Bronchial epithelial cell (primary cell): ENCODE measurements around the gene WNT3. TPM values are rescaled to one million over a fixed set of nuclear protein-coding genes. Genes with fewer than 3 reads are reported as not detected.
A peak's percentile ranks its signal among the peaks of the same experiment; 100 is the strongest.

Source experiments
- DNase-seq: peaks from one replicate; pipeline ENCODE4 v3.0.0-alpha.2; 2010; ENCODE audit warnings: low read depth
- FAIRE-seq: peaks from 2 replicates; lab custom pipeline; 2011; peaks lifted over from hg19 to GRCh38; lab: Jason Lieb, UNC
- H3K27me3 ChIP-seq: 2 replicates; pipeline ENCODE4 v1.5.1; 2011; ENCODE audit warnings: low read length; ENCODE audit not compliant: control insufficient read depth, insufficient read depth
- H3K36me3 ChIP-seq: 2 replicates; pipeline ENCODE4 v1.5.1; 2011; ENCODE audit warnings: low read length; ENCODE audit not compliant: control insufficient read depth, insufficient read depth
- H3K4me3 ChIP-seq: 2 replicates; pipeline ENCODE4 v1.5.1; 2011; ENCODE audit warnings: mild to moderate bottlenecking, low read depth, low read length, control low read depth
- CTCF ChIP-seq: IDR thresholded peaks from 2 replicates; pipeline ENCODE4 v1.5.1; 2011; ENCODE audit warnings: mild to moderate bottlenecking, moderate library complexity, low read length, control low read depth, inconsistent platforms; ENCODE audit not compliant: insufficient read depth, severe bottlenecking
- total RNA-seq: library from RNA; depleted of rRNA; stranded (reverse); fragments of >200 nt; gene quantifications from 2 replicates; pipeline ENCODE4 v1.2.1, GENCODE V29; 2014

WNT3 gene
- total RNA-seq, 1 donor from 2014 or later: 0.79 TPM

DNA sequence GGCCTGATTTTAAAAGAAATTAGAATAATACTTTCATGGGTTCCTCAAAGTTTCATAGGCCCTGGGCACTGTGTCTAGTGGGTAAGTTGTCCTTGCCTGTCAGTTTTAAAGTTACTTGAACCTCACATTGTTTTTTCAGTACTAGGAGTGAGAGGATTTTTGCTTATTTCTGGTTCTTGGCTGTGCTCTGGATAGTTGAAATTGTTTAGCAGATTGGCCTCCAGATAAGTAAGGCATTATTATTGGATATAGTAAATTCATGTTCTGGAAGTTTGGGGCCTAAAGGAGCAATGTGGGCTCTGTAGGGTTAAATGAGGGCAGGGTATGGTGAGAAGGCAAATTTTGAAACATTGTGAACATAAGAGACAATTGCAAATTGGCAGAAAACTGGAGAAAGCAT, 78.5 kb downstream of the WNT3 start:
- no peak for DNase-seq
- no peak for FAIRE-seq
- Histone ChIP-seq H3K36me3 (no peaks in the 10 kb centered on the region), H3K27me3 (no peaks in the 10 kb centered on the region), H3K4me3 (no peak overlapping the region)
- no peak for TF ChIP-seq CTCF

DNA sequence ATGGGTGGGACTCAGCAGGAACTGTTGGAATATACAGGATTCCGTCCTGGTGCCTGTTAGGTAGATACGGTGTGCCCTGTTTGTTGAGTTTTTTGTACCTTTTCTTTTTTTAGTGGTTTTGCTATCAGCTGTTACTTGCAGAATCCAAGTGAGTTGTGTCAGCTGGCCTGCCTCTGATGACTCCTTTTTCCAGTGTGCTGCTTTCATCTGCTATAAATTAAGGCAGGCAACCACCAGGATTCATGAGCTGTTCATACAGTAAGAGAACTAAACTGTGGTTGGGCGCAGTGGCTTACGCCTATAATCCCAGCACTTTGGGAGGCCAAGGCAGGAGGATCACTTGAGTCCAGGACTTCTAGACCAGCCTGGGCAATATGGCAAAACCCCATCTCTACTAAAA, 79.9 kb downstream of the WNT3 start:
- no peak for TF ChIP-seq CTCF
- DNase-seq: no peak
- FAIRE-seq: no peak

GRCh38 chr17:46737326-46737725, 81.2 kb downstream of the WNT3 start:
- Histone ChIP-seq H3K27me3 (no peaks in the 10 kb centered on the region), H3K4me3 (no peak overlapping the region), H3K36me3 (no peaks in the 10 kb centered on the region)
- DNase-seq (no peak), FAIRE-seq (no peak)
- no peak for TF ChIP-seq CTCF

More for the DNA sequence above, 79.9 kb downstream of the WNT3 start:
- Histone ChIP-seq H3K27me3 (no peaks in the 10 kb centered on the region), H3K36me3 (no peaks in the 10 kb centered on the region), H3K4me3 (no peak overlapping the region)

DNA sequence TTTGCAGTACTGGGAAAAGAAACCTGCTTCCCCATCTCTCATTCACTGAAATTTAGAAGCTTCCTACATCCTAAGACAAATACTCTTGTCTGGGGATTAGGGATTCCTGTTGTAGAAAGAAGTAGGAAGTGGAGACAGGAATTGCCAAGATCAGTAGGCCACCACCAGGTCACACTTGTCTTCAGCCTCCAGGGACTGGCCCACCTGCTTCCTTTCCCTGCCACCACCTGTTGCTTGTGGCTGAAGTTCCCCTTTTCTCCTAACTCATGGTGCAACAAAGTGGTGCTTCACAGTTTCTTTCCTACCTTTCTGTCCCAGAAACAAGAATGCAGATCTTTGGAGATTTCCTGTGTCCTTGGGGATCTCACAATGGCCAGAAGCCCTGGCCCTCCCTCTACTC, 82.4 kb downstream of the WNT3 start:
- FAIRE-seq: no peak
- TF ChIP-seq CTCF: no peak

GRCh38 chr17:46733837-46734475, 84.5 kb downstream of the WNT3 start:
- DNase-seq (peak; percentile 91), FAIRE-seq (no peak)
- no peak for TF ChIP-seq CTCF
- Histone ChIP-seq H3K4me3 (no peak overlapping the region), H3K27me3 (no peaks in the 10 kb centered on the region), H3K36me3 (no peaks in the 10 kb centered on the region)

More for the DNA sequence above, 82.4 kb downstream of the WNT3 start:
- no peak for DNase-seq
- H3K36me3 ChIP-seq: no peaks in the 10 kb centered on the region
- H3K27me3 ChIP-seq: no peaks in the 10 kb centered on the region
- no peak overlapping the region for H3K4me3 ChIP-seq
